Body of pancreas (tissue), 4 donors: ENCODE data around the gene MATN1.

Source experiments
- POLR2A ChIP-seq, 3 donors: fragments of 450-650 bp; IDR thresholded peaks; one replicate each; pipeline ENCODE4 v1.6.1; 2016; ENCODE audit warnings: antibody characterized with exemption in 3 of 3, mild to moderate bottlenecking in 2 of 3
- TF ChIP-seq, protein P1 (sequence below), 7 experiments: fragments of 450-650 bp in 4 of 7; fragments of 200-600 bp in 3 of 7; sonication (generic) in 3 of 7; IDR thresholded peaks; one replicate each; pipeline ENCODE4 v1.5.1; 2016 to 2019; ENCODE audit warnings: antibody characterized with exemption in 7 of 7

- TF ChIP-seq, protein P1, sequence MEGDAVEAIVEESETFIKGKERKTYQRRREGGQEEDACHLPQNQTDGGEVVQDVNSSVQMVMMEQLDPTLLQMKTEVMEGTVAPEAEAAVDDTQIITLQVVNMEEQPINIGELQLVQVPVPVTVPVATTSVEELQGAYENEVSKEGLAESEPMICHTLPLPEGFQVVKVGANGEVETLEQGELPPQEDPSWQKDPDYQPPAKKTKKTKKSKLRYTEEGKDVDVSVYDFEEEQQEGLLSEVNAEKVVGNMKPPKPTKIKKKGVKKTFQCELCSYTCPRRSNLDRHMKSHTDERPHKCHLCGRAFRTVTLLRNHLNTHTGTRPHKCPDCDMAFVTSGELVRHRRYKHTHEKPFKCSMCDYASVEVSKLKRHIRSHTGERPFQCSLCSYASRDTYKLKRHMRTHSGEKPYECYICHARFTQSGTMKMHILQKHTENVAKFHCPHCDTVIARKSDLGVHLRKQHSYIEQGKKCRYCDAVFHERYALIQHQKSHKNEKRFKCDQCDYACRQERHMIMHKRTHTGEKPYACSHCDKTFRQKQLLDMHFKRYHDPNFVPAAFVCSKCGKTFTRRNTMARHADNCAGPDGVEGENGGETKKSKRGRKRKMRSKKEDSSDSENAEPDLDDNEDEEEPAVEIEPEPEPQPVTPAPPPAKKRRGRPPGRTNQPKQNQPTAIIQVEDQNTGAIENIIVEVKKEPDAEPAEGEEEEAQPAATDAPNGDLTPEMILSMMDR (IDR thresholded peaks at IDR 0.05), result no peak
- TF ChIP-seq POLR2A (IDR thresholded peaks at IDR 0.05), result no peak
Measured at GRCh38 chr1:30702823-30703222, 20.6 kb downstream of the MATN1 start.
